Sigmoid colon (tissue), 7 donors: Measurements from ENCODE around the gene PERCC1. TPM values are rescaled to one million over a fixed set of nuclear protein-coding genes. Genes with fewer than 3 reads are reported as not detected.
A peak's percentile ranks its signal among the peaks of the same experiment; 100 is the strongest.

Experiments used
- DNase-seq: peaks from one replicate; pipeline ENCODE4 v3.0.0-alpha.2; 2019
- H3K27ac ChIP-seq, 4 donors: fragments of 200-600 bp; sonication (generic); one replicate each; pipeline ENCODE4 v1.5.1; 2016 to 2019; ENCODE audit warnings: mild to moderate bottlenecking in 1 of 4
- H3K27me3 ChIP-seq, 3 donors: fragments of 200-600 bp; sonication (generic); one replicate each; pipeline ENCODE4 v1.5.1; 2019; ENCODE audit warnings: mild to moderate bottlenecking in 1 of 3
- H3K36me3 ChIP-seq, 4 donors: fragments of 200-600 bp; sonication (generic); one replicate each; pipeline ENCODE4 v1.5.1; 2016 to 2019
- H3K4me1 ChIP-seq, 4 donors: fragments of 200-600 bp; sonication (generic); one replicate each; pipeline ENCODE4 v1.5.1; 2017 to 2019
- H3K4me3 ChIP-seq, 4 donors: fragments of 200-600 bp; sonication (generic); one replicate each; pipeline ENCODE4 v1.5.1; 2017 to 2019; ENCODE audit warnings: mild to moderate bottlenecking in 2 of 4, moderate library complexity in 1 of 4
- H3K9me3 ChIP-seq, 4 donors: fragments of 200-600 bp in 3 of 4; sonication (generic) in 3 of 4; one replicate each; pipeline versions ENCODE4 v1.5.1 to v1.6.1; 2013 to 2019
- EP300 ChIP-seq, 4 donors: sonication (generic); formaldehyde crosslinking; IDR thresholded peaks; one replicate each; pipeline ENCODE4 v1.6.1; 2017; ENCODE audit warnings: antibody characterized with exemption in 4 of 4
- POLR2A ChIP-seq, 2 donors: fragments of 450-650 bp; IDR thresholded peaks; one replicate each; pipeline ENCODE4 v1.6.1; 2016; ENCODE audit warnings: antibody characterized with exemption in 2 of 2, mild to moderate bottlenecking in 2 of 2, moderate library complexity in 2 of 2
- POLR2AphosphoS5 ChIP-seq, 4 donors: sonication (generic); formaldehyde crosslinking; IDR thresholded peaks; one replicate each; pipeline ENCODE4 v1.6.1; 2017; ENCODE audit warnings: antibody characterized with exemption in 4 of 4
- WGBS, 2 donors: extraction: QIAGEN DNeasy Blood & Tissue Kit; methylation state at CpG; one replicate each; pipeline ENCODE4 v1.1.7; 2013; 5-methylcytosine and 5-hydroxymethylcytosine counted together
- intact Hi-C: fragments of 100-400 bp; cut with DNase I; formaldehyde crosslinking; loops from one replicate; pipeline ENCODE4 v1.15.1; 2023
- polyA plus RNA-seq, 3 donors: library from polyadenylated mRNA; stranded (reverse); fragments of 200-250 nt; gene quantifications; one replicate each; pipeline ENCODE4 v1.2.3, GENCODE V29; 2013
- total RNA-seq, 4 donors: library from RNA; depleted of rRNA; stranded (reverse); fragments of >200 nt; gene quantifications; one replicate each; pipeline ENCODE4 v1.1.0, GENCODE V29; 2016
- TF ChIP-seq, protein P1 (sequence below), 4 experiments: fragments of 450-650 bp in 3 of 4; fragments of 200-600 bp in 1 of 4; IDR thresholded peaks; one replicate each; pipeline ENCODE4 v1.5.1; 2016 to 2019; ENCODE audit warnings: antibody characterized with exemption in 4 of 4, mild to moderate bottlenecking in 3 of 4, moderate library complexity in 2 of 4
- donor health status: healthy with polysubstance abuse.
- donor health status: Bipolar disorder and iron deficiency.
- donor health status: healthy.

Gene PERCC1
- total and polyA plus RNA-seq, 7 donors: 0.07 TPM; not detected in 6

DNA sequence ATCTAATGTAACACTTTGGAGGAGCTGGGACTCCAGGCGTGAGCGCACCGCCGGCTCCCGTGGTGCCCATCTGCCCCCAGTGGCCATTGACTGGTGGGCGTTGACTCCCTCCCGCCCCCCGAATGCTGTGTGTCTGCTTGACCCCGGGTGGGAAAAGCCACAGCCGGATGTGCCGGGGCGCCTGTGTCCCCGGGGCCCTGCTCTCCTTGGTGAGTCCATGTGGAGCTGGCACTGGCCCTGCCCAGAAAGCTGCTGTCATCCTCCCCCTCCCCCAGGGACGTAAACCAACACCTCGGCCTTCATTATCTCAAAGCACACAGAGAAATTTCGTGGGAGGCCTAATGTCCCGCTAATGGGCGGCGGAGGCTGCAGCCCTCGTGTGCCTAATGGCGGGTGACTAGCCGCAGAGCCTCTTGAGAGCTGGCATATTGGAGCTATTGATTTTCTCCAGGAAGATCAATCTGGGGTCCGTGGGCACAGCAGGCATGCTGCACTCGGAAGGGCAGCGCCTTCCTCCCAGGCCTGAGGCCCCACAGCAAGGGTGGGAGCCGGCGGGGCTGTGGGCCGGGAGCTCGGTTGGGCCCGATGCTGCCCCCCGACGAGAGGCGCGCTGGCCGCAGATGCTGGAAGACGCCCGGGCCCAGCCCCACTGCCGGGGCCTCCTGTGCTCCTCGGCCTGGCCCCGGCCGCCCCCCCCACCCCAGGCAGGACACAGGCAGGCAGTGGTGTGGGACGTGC, 4.0 kb upstream of the PERCC1 start:
- DNase-seq: no peak
- WGBS, 2 donors: 83% methylated on average over 42 of the region's 42 CpGs

DNA sequence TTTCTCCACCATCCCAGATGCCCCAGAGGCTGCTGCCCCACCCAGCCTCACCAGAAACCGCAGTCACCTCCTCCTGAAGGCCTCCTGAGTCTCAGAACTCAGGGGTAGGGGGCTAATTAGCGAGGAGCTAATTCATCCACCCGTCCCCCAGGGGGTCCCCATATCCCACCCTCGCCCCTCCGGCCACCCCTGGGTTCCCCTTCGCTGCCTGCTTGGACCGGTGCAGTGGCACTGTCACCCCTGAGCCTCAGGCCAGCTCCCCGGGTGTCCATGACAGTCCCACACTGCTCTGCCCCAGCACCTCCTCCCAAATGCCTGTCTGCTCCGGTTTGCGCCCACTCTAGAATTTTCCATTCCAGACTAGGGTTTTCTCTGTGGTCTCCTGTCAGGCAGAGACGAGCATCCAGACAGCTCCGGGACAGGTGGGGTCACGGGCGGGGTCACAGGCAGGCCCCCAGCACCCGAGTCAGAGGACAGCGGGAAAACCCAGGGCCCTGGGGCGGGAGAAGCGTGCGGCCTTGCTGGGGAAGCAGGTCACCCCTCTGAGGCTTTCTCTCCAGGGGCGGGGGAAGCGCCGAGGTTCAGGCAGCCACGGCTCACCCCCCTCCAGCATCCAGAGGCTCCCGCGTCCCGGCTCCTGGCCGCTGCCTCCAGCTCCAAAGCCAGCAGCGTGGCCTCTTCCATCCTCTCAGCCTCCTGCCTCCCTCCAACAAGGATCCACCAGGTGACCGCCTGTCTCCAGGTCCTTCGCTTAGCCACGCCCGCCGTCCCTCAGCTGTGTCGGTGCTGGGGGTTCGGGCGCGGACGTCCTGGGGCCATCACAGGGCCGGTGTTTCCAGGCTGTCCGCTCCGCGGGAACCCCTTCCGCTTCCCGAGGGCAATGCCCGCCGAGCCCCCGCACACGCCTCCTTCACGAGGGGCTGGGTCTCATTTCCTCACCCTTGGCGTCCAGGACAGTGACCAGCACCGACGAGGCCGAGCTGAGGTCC, 3.1 kb upstream of the PERCC1 start:
- H3K27ac ChIP-seq: no peak overlapping the region
- WGBS, 2 donors: 85 to 86% methylated on average over 53 of the region's 53 CpGs
- H3K4me1 ChIP-seq: peaks cover 0 to 7% (median 0%) of the 10 kb centered on the region in 4 donors
- H3K9me3 ChIP-seq: no peaks in the 10 kb centered on the region
- no peaks in the 10 kb centered on the region for H3K36me3 ChIP-seq
- intact Hi-C loops: no loop called here
- TF ChIP-seq EP300 (IDR thresholded peaks at IDR 0.05): no peak
- TF ChIP-seq, protein P1, sequence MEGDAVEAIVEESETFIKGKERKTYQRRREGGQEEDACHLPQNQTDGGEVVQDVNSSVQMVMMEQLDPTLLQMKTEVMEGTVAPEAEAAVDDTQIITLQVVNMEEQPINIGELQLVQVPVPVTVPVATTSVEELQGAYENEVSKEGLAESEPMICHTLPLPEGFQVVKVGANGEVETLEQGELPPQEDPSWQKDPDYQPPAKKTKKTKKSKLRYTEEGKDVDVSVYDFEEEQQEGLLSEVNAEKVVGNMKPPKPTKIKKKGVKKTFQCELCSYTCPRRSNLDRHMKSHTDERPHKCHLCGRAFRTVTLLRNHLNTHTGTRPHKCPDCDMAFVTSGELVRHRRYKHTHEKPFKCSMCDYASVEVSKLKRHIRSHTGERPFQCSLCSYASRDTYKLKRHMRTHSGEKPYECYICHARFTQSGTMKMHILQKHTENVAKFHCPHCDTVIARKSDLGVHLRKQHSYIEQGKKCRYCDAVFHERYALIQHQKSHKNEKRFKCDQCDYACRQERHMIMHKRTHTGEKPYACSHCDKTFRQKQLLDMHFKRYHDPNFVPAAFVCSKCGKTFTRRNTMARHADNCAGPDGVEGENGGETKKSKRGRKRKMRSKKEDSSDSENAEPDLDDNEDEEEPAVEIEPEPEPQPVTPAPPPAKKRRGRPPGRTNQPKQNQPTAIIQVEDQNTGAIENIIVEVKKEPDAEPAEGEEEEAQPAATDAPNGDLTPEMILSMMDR (IDR thresholded peaks at IDR 0.05): no peak
- no peak for TF ChIP-seq POLR2A (IDR thresholded peaks at IDR 0.05)
- no peak for TF ChIP-seq POLR2AphosphoS5 (IDR thresholded peaks at IDR 0.05)
- H3K4me3 ChIP-seq: peak overlapping the region in 1 of 4 donors; percentile 11
- no peaks in the 10 kb centered on the region for H3K27me3 ChIP-seq
- DNase-seq: no peak

More for the DNA sequence above, 4.0 kb upstream of the PERCC1 start:
- no peak for TF ChIP-seq POLR2A (IDR thresholded peaks at IDR 0.05)
- TF ChIP-seq, protein P1 (IDR thresholded peaks at IDR 0.05): no peak
- no peak for TF ChIP-seq POLR2AphosphoS5 (IDR thresholded peaks at IDR 0.05)
- no peak for TF ChIP-seq EP300 (IDR thresholded peaks at IDR 0.05)
- Histone ChIP-seq H3K4me1 (peaks cover 0 to 7% (median under 1%) of the 10 kb centered on the region in 4 donors), H3K4me3 (no peak overlapping the region), H3K27me3 (no peaks in the 10 kb centered on the region), H3K36me3 (no peaks in the 10 kb centered on the region), H3K9me3 (no peaks in the 10 kb centered on the region), H3K27ac (no peak overlapping the region)
- intact Hi-C loops: no loop called here

DNA sequence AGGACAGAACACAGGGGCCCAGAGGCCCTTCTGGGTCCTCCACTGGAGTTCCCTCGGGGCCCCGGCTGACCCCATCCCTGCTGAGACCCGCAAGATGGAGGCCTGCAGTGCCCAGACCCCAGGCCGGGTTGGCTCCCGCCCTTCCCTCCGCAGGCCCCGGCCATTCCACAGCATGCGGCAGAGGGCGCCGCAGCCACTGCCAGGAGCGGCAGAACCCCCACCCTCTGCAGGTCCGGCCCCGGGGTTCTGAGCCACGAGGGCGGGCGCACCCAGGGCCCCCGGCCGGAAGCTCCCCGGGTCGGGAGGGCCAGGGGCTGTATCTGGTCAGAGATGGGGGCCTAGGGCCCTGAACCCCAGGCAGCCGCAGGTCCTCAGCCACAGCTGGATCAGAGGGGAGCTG, 2.4 kb upstream of the PERCC1 start:
- 25 to 34% methylated on average over 21 of the region's 21 CpGs for WGBS, 2 donors
- H3K27ac ChIP-seq: no peak overlapping the region
- H3K4me3 ChIP-seq: peak overlapping the region in 1 of 4 donors; percentile 11
- H3K36me3 ChIP-seq: no peaks in the 10 kb centered on the region
- no peak for DNase-seq
- intact Hi-C loops: no loop called here
- no peak for TF ChIP-seq POLR2AphosphoS5 (IDR thresholded peaks at IDR 0.05)
- no peak for TF ChIP-seq EP300 (IDR thresholded peaks at IDR 0.05)
- TF ChIP-seq, protein P1 (IDR thresholded peaks at IDR 0.05): no peak
- TF ChIP-seq POLR2A (IDR thresholded peaks at IDR 0.05): no peak
- no peaks in the 10 kb centered on the region for H3K9me3 ChIP-seq
- H3K4me1 ChIP-seq: peaks cover 0 to 7% (median 0%) of the 10 kb centered on the region in 4 donors
- no peaks in the 10 kb centered on the region for H3K27me3 ChIP-seq

DNA sequence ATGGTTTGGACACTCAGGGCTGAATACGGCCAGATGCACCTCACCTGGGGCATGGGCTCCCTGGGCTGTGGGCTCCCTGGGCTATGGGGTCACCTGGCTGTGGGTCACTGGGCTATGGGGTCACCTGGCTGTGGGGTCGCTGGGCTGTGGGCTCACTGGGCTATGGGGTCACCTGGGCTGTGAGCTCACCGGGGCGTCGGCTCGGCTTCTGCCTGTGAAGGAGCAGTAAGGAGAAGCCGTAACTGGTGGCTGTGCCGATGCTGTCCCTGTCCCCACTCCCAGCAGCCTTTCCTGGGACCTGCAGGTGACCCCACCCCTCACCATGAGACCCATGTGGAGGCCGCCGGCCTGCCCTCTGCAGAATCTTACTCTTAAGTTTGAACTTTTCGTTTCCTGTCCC, 1.9 kb upstream of the PERCC1 start:
- Histone ChIP-seq H3K27me3 (no peaks in the 10 kb centered on the region), H3K4me3 (no peak overlapping the region)
- 54 to 85% methylated on average over 11 of the region's 11 CpGs for WGBS, 2 donors

More for the DNA sequence above, 1.9 kb upstream of the PERCC1 start:
- Histone ChIP-seq H3K4me1 (peaks cover 0 to 7% (median 0%) of the 10 kb centered on the region in 4 donors), H3K36me3 (no peaks in the 10 kb centered on the region), H3K27ac (no peak overlapping the region), H3K9me3 (no peaks in the 10 kb centered on the region)
- TF ChIP-seq POLR2A (IDR thresholded peaks at IDR 0.05) (no peak), EP300 (IDR thresholded peaks at IDR 0.05) (no peak), POLR2AphosphoS5 (IDR thresholded peaks at IDR 0.05) (no peak)
- TF ChIP-seq, protein P1 (IDR thresholded peaks at IDR 0.05): no peak
- intact Hi-C loops: no loop called here
- DNase-seq: no peak
